ENCODE data around the gene POTEF.
"Not testable (repeated sequence)": the region's sequence is repeated elsewhere in the genome, so short reads cannot be mapped to it uniquely, and the experiment has no call there.

- TF ChIP-seq, protein P1, sequence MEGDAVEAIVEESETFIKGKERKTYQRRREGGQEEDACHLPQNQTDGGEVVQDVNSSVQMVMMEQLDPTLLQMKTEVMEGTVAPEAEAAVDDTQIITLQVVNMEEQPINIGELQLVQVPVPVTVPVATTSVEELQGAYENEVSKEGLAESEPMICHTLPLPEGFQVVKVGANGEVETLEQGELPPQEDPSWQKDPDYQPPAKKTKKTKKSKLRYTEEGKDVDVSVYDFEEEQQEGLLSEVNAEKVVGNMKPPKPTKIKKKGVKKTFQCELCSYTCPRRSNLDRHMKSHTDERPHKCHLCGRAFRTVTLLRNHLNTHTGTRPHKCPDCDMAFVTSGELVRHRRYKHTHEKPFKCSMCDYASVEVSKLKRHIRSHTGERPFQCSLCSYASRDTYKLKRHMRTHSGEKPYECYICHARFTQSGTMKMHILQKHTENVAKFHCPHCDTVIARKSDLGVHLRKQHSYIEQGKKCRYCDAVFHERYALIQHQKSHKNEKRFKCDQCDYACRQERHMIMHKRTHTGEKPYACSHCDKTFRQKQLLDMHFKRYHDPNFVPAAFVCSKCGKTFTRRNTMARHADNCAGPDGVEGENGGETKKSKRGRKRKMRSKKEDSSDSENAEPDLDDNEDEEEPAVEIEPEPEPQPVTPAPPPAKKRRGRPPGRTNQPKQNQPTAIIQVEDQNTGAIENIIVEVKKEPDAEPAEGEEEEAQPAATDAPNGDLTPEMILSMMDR (IDR thresholded peaks at IDR 0.05; ENCODE audit: low read length) = not testable (repeated sequence)
- TF ChIP-seq EZH2 (optimal IDR thresholded peaks at IDR 0.05; ENCODE audit: low read depth, low read length) = not testable (repeated sequence)
These were observed 69.0 kb downstream of the POTEF start for GRCh38 chr2:130059982-130060381.

Measured in MM.1S (cell line).